Activated CD8-positive, alpha-beta T cell treated with anti-CD3 and anti-CD28 coated beads, Interleukin-2, amount 10 ng/mL, durations not matched to agents 7 days and 5 days (primary cell): ENCODE results near the gene CHKB. TPM values are rescaled to one million over a fixed set of nuclear protein-coding genes. Genes with fewer than 3 reads are reported as not detected.

ENCODE experiments used
- ATAC-seq: fragments of 150-1000 bp; cut with Tn5 transposase; one replicate; pipeline ENCODE4 v1.10.0; 2021; ENCODE audit warnings: moderate library complexity
- CTCF ChIA-PET: fragments of 350-600 bp; sonication (Branson Sonifier 250); formaldehyde crosslinking; loops from one replicate; lab custom pipeline; 2021; ENCODE audit warnings: antibody characterized with exemption; lab: Charles Lee
- POLR2A ChIA-PET: fragments of 350-600 bp; sonication (Branson Sonifier 250); formaldehyde crosslinking; loops from one replicate; lab custom pipeline; 2021; ENCODE audit warnings: antibody characterized with exemption; lab: Charles Lee
- DNase-seq: peaks from one replicate; pipeline ENCODE4 v3.0.0-alpha.2; 2020
- H3K27ac Mint-ChIP-seq: one replicate; pipeline ENCODE4 v1.8.0; 2021; ENCODE audit warnings: mild to moderate bottlenecking, mixed read lengths
- H3K27me3 Mint-ChIP-seq: one replicate; pipeline ENCODE4 v1.8.0; 2021; ENCODE audit warnings: low read depth, mixed read lengths
- H3K36me3 Mint-ChIP-seq: one replicate; pipeline ENCODE4 v1.8.0; 2021; ENCODE audit warnings: low read depth, mixed read lengths
- H3K4me1 Mint-ChIP-seq: one replicate; pipeline ENCODE4 v1.8.0; 2021; ENCODE audit warnings: low read depth, mixed read lengths
- H3K4me3 Mint-ChIP-seq: one replicate; pipeline ENCODE4 v1.8.0; 2021; ENCODE audit warnings: mild to moderate bottlenecking, mixed read lengths
- H3K9me3 Mint-ChIP-seq: one replicate; pipeline ENCODE4 v1.8.0; 2022; ENCODE audit warnings: mixed read lengths; ENCODE audit not compliant: insufficient read depth
- total RNA-seq, 2 experiments: library from RNA; stranded (reverse); gene quantifications; one replicate each; pipeline ENCODE4 v1.2.3, GENCODE V29; 2021

Gene CHKB
- total RNA-seq, 2 experiments from 2014 or later = 98.9 to 101 TPM

DNA sequence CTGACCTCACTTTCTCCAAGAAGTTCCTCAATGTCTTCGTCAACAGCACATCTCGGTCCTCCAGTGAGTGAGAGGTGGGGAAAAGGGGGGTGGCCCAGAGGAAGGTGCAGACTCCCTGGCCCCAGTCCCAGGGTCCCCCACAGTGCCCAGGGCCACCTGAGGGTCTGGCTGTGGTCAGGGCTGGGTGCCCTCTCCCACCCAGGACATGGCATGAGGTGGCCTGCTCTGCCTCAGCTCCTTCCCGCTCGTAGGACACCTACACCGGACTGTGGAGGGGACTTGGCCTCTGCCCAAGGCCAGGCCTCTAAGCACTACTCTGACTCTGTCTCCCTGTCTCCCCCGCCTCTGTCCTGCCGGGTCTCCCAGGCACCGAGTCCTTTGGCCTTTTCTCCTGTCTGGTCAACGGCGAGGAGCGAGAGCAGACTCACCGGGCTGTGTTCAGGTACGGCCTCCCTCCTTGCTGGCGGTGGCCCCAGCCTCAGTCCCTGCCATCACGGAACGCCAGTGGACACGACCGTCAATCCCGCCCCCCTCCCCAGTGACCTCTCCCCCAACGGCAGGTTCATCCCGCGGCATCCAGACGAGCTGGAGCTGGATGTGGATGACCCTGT lies 22.5 kb upstream of the CHKB start:
- H3K27me3 Mint-ChIP-seq = peaks cover 38% of the 10 kb centered on the region

DNA sequence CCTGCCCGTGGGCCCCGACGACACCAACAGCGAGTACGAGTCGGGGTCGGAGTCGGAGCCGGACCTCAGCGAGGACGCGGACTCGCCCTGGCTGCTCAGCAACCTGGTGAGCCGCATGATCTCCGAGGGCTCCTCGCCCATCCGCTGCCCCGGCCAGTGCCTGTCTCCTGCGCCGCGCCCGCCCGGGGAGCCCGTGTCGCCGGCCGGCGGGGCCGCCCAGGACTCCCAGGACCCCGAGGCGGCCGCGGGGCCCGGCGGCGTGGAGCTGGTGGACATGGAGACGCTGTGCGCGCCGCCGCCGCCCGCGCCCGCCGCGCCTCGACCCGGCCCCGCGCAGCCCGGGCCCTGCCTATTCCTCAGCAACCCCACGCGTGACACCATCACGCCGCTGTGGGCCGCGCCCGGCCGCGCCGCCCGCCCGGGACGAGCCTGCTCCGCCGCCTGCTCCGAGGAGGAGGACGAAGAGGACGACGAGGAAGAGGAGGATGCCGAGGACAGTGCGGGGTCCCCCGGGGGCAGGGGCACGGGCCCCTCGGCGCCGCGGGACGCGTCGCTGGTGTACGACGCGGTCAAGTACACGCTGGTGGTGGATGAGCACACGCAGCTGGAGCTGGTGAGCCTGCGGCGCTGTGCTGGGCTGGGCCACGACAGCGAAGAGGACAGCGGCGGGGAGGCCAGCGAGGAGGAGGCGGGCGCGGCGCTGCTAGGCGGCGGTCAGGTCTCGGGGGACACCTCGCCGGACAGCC lies 21.8 kb upstream of the CHKB start:
- no peak for ATAC-seq
- DNase-seq = no peak
- ChIA-PET CTCF (no interaction called here), POLR2A (no interaction called here)
- Mint-ChIP-seq H3K4me1 (peaks cover 12% of the 10 kb centered on the region), H3K36me3 (peaks cover 1% of the 10 kb centered on the region), H3K27me3 (peaks cover 43% of the 10 kb centered on the region), H3K9me3 (no peaks in the 10 kb centered on the region), H3K27ac (no peak overlapping the region), H3K4me3 (no peak overlapping the region)

More for the DNA sequence above, 22.5 kb upstream of the CHKB start:
- Mint-ChIP-seq H3K27ac (no peak overlapping the region), H3K4me3 (no peak overlapping the region), H3K4me1 (peaks cover 8% of the 10 kb centered on the region), H3K36me3 (peaks cover 1% of the 10 kb centered on the region), H3K9me3 (no peaks in the 10 kb centered on the region)
- no peak for ATAC-seq
- ChIA-PET POLR2A (no interaction called here), CTCF (interaction anchor here (1.9 kb wide), 1 partner anchor 16 kb away, joined by 11 read pairs; no protein-coding TSS in a partner anchor)
- DNase-seq = no peak

- DNase-seq (no peak), ATAC-seq (no peak)
- H3K4me3 Mint-ChIP-seq = no peak overlapping the region
- peaks cover 1% of the 10 kb centered on the region for H3K36me3 Mint-ChIP-seq
- no peak overlapping the region for H3K27ac Mint-ChIP-seq
- CTCF ChIA-PET = no interaction called here
- H3K4me1 Mint-ChIP-seq = peaks cover 12% of the 10 kb centered on the region
- H3K27me3 Mint-ChIP-seq = peaks cover 45% of the 10 kb centered on the region
- POLR2A ChIA-PET = no interaction called here
- no peaks in the 10 kb centered on the region for H3K9me3 Mint-ChIP-seq
Measured at GRCh38 chr22:50603511-50604255, 21.0 kb upstream of the CHKB start.

DNA sequence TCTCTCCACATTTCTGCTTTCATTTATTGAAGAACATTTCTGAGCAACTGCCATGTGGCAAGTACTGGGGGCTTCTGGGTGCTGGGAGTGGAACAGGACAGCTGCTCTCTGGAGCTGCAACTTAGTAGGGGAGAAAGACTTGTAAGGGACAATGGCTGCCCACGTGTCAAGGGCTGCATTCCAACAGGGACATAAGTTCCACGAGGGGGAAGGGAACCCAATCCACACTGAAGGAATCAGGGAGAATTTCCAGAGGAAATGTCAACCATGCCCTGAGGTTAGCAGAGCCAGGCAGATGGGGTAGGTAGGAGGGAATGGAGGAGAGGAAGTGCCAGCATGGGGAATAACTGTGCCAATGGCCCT lies 19.7 kb upstream of the CHKB start:
- DNase-seq = no peak
- CTCF ChIA-PET = no interaction called here
- Mint-ChIP-seq H3K27ac (no peak overlapping the region), H3K4me1 (peaks cover 12% of the 10 kb centered on the region), H3K36me3 (peaks cover 1% of the 10 kb centered on the region), H3K4me3 (peak overlapping the region; percentile 59), H3K27me3 (peaks cover 44% of the 10 kb centered on the region), H3K9me3 (no peaks in the 10 kb centered on the region)
- ATAC-seq = no peak
- POLR2A ChIA-PET = interaction anchor here (0.8 to 0.9 kb wide), 3 partner anchors 18 to 77 kb away, joined by 3 to 4 read pairs (median 4); partner anchors contain the start of genes CHKB and SCO2

GRCh38 chr22:50601669-50602337 lies 19.2 kb upstream of the CHKB start:
- peak overlapping the region; percentile 59 for H3K4me3 Mint-ChIP-seq
- POLR2A ChIA-PET = interaction anchor here (0.8 to 0.9 kb wide), 3 partner anchors 19 to 76 kb away, joined by 3 to 4 read pairs (median 4); partner anchors contain the start of genes CHKB and SCO2

DNA sequence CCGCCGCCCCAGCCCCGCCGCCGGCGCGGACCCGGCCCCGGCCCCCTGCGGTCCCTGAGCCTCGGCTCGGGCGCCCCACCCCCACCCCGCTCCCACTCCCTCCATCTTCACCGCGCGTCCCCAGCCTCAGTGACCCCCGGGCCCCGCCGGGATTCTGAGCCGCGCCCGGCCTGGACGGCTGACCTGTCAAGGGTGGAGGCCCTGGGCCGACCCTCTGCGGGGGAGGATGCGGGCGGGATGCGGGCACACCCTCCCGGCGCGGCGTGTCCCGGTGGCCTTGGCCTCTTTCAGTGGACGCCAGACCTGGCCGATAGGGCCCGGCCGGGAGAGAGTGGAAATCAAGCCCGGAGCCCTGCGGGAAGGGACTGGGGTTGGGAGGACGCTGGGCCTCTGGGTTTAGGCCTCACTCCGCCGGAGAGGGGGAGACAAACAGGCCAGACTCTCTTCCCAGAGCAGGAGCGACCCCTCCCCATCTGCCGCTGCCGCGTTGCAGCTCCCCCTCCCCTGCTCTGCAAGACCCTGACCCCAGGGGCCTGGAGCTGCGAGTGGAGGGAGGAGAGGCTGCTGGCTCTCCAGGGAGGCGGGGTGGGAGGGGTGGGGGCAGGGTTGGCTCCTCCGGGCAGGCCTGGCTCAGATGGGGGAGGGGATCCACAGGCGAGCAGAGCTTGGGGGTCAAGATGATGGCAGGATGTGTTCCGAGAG lies 18.5 kb upstream of the CHKB start:
- H3K4me1 Mint-ChIP-seq = peaks cover 12% of the 10 kb centered on the region
- peak overlapping the region; percentile 59 for H3K4me3 Mint-ChIP-seq
- H3K9me3 Mint-ChIP-seq = no peaks in the 10 kb centered on the region
- POLR2A ChIA-PET = interaction anchor here (0.8 to 0.9 kb wide), 3 partner anchors 19 to 76 kb away, joined by 3 to 4 read pairs (median 4); partner anchors contain the start of genes CHKB and SCO2
- no peak overlapping the region for H3K27ac Mint-ChIP-seq
- peaks cover 1% of the 10 kb centered on the region for H3K36me3 Mint-ChIP-seq
- CTCF ChIA-PET = no interaction called here
- no peak for DNase-seq
- peaks cover 39% of the 10 kb centered on the region for H3K27me3 Mint-ChIP-seq
- ATAC-seq = no peak

More at GRCh38 chr22:50601669-50602337, 19.2 kb upstream of the CHKB start:
- Mint-ChIP-seq H3K4me1 (peaks cover 12% of the 10 kb centered on the region), H3K27me3 (peaks cover 40% of the 10 kb centered on the region), H3K27ac (no peak overlapping the region), H3K36me3 (peaks cover 1% of the 10 kb centered on the region), H3K9me3 (no peaks in the 10 kb centered on the region)
- CTCF ChIA-PET = no interaction called here
- DNase-seq (no peak), ATAC-seq (no peak)

DNA sequence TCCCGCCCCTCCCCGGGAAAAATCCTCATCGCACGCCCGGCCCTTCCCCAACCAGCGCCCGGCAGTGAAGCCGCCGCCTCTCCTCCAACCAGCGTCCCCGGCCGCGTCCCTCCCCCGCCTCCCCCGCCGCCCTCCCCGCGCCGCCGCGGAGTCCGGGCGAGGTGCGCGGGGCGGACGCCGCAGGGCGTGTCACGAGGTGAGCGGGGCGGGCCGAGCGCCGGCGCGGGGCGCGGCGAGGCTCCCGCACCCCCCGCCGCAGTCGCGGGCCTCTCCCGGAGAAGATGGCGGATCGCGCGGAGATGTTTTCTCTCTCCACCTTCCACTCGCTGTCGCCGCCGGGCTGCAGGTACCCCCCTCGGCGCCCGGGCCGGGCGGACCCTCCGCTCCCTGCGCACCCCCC lies 17.9 kb upstream of the CHKB start, which contains the start of gene MAPK8IP2:
TSS of gene MAPK8IP2 (plus strand) at position 256 of the 400 bp plus-strand sequence. CDS start at position 282, 26 bp downstream.
- peak; percentile 50 for ATAC-seq
- H3K27ac Mint-ChIP-seq = no peak within 1 kb of the TSS
- ChIA-PET POLR2A (interaction anchor here (1.3 kb wide), 1 partner anchor 37 kb away, joined by 4 read pairs; the partner anchor contains the start of gene SYCE3), CTCF (interaction anchor here (1.0 kb wide), 1 partner anchor 75 kb away, joined by 3 read pairs; the partner anchor contains the start of gene SCO2)
- peaks cover 12% of the 10 kb centered on the region for H3K4me1 Mint-ChIP-seq
- peak within 1 kb of the TSS; percentile 59 for H3K4me3 Mint-ChIP-seq
- no peaks in the 10 kb centered on the region for H3K9me3 Mint-ChIP-seq
- peaks cover 1% of the 10 kb centered on the region for H3K36me3 Mint-ChIP-seq
- DNase-seq = no peak
- H3K27me3 Mint-ChIP-seq = peaks cover 38% of the 10 kb centered on the region

- Mint-ChIP-seq H3K36me3 (peaks cover 1% of the 10 kb centered on the region), H3K9me3 (no peaks in the 10 kb centered on the region), H3K4me3 (peak overlapping the region; percentile 53), H3K27ac (no peak overlapping the region), H3K27me3 (peaks cover 34% of the 10 kb centered on the region), H3K4me1 (peaks cover 12% of the 10 kb centered on the region)
- ChIA-PET POLR2A (interaction anchor here (1.3 kb wide), 1 partner anchor 37 kb away, joined by 4 read pairs; the partner anchor contains the start of gene SYCE3), CTCF (interaction anchor here (0.7 to 1.0 kb wide), 2 partner anchors 36 to 74 kb away, joined by 3 read pairs; partner anchors contain the start of gene SCO2)
- DNase-seq (peak; percentile 79), ATAC-seq (peak; percentile 88)
Measured at GRCh38 chr22:50599816-50600455, 17.3 kb upstream of the CHKB start.

- CTCF ChIA-PET = no interaction called here
- Mint-ChIP-seq H3K27ac (no peak overlapping the region), H3K27me3 (peaks cover 18% of the 10 kb centered on the region), H3K9me3 (no peaks in the 10 kb centered on the region), H3K4me3 (no peak overlapping the region), H3K4me1 (peaks cover 10% of the 10 kb centered on the region), H3K36me3 (peaks cover 1% of the 10 kb centered on the region)
- DNase-seq (no peak), ATAC-seq (no peak)
- POLR2A ChIA-PET = no interaction called here
Measured at GRCh38 chr22:50597097-50597496, 14.4 kb upstream of the CHKB start.

GRCh38 chr22:50595189-50595588 lies 12.5 kb upstream of the CHKB start:
- CTCF ChIA-PET = no interaction called here
- H3K4me1 Mint-ChIP-seq = peaks cover 4% of the 10 kb centered on the region
- DNase-seq = no peak
- no peak overlapping the region for H3K4me3 Mint-ChIP-seq
- POLR2A ChIA-PET = no interaction called here
- no peak overlapping the region for H3K27ac Mint-ChIP-seq
- H3K9me3 Mint-ChIP-seq = no peaks in the 10 kb centered on the region
- peaks cover 11% of the 10 kb centered on the region for H3K27me3 Mint-ChIP-seq
- ATAC-seq = no peak
- no peaks in the 10 kb centered on the region for H3K36me3 Mint-ChIP-seq
